ENCODE results near the gene CA6. TPM values are rescaled to one million over a fixed set of nuclear protein-coding genes. Genes with fewer than 3 reads are reported as not detected.

The CA6 gene
- total RNA-seq, 1 experiment from 2014 or later, result not detected

GRCh38 chr1:8938232-8938999 lies 7.3 kb upstream of the CA6 start:
- DNase-seq (ENCODE audit: low read depth, low spot score) (no peak), ATAC-seq (no peak)
- H3K27me3 ChIP-seq (ENCODE audit: control insufficient read depth, insufficient read depth, low read length), result no peaks in the 10 kb centered on the region
- BruUV-seq (replicated peaks), result no TSS peak
- TF ChIP-seq TCF7L2 (IDR thresholded peaks at IDR 0.05; ENCODE audit: low read depth, low read length), result 0 out of 2 replicates have a peak, but pooled peaks have one; percentile 21
- TF ChIP-seq CTCF (IDR thresholded peaks at IDR 0.05), result no peak
- no peak overlapping the region for H3K27ac ChIP-seq (ENCODE audit: low read length)
- in situ Hi-C loops (cut with HindIII; ENCODE audit: low pct_unique_long_range_greater_than_20kb, low sequenced_read_pairs), result no loop called here
- POLR2A ChIA-PET, result interaction anchor here (0.6 kb wide), 1 partner anchor 933 kb away, joined by 3 read pairs; no protein-coding TSS in a partner anchor
- H3K9me3 ChIP-seq (ENCODE audit: control insufficient read depth, insufficient read depth, low read depth, low read length), result peaks cover 3% of the 10 kb centered on the region; the same call in 1 of the 2 replicates
- H3K4me1 ChIP-seq (ENCODE audit: control insufficient read depth, insufficient read depth, low read length), result peaks cover 10% of the 10 kb centered on the region
- intact Hi-C loops (cut with micrococcal nuclease; ENCODE audit: unreplicated experiment), result no loop called here
- H3K36me3 ChIP-seq (ENCODE audit: control insufficient read depth, insufficient read depth, low read length), result no peaks in the 10 kb centered on the region
- no peak overlapping the region for H3K4me3 ChIP-seq (ENCODE audit: low read depth in 2 of 2, low read length in 2 of 2)
- CTCF ChIA-PET, result interaction anchor here (1.4 kb wide), 1 partner anchor 66 kb away, joined by 3 read pairs; no protein-coding TSS in a partner anchor

- Histone ChIP-seq H3K27me3 (ENCODE audit: control insufficient read depth, insufficient read depth, low read length) (no peaks in the 10 kb centered on the region), H3K4me1 (ENCODE audit: control insufficient read depth, insufficient read depth, low read length) (peaks cover 14% of the 10 kb centered on the region), H3K9me3 (ENCODE audit: control insufficient read depth, insufficient read depth, low read depth, low read length) (peaks cover 3% of the 10 kb centered on the region; the same call in 1 of the 2 replicates), H3K4me3 (ENCODE audit: low read depth in 2 of 2, low read length in 2 of 2) (no peak overlapping the region), H3K36me3 (ENCODE audit: control insufficient read depth, insufficient read depth, low read length) (no peaks in the 10 kb centered on the region), H3K27ac (ENCODE audit: low read length) (no peak overlapping the region)
- no TSS peak for BruUV-seq (replicated peaks)
- intact Hi-C loops (cut with micrococcal nuclease; ENCODE audit: unreplicated experiment) (no loop called here), in situ Hi-C loops (cut with HindIII; ENCODE audit: low pct_unique_long_range_greater_than_20kb, low sequenced_read_pairs) (no loop called here)
- DNase-seq (ENCODE audit: low read depth, low spot score) (no peak), ATAC-seq (no peak)
- CTCF ChIA-PET, result no interaction called here
- POLR2A ChIA-PET, result interaction anchor here (0.6 kb wide), 1 partner anchor 934 kb away, joined by 3 read pairs; no protein-coding TSS in a partner anchor
- TF ChIP-seq CTCF (IDR thresholded peaks at IDR 0.05) (no peak), TCF7L2 (IDR thresholded peaks at IDR 0.05; ENCODE audit: low read depth, low read length) (no peak), POLR2AphosphoS5 (IDR thresholded peaks at IDR 0.05; ENCODE audit: low read depth, low read length) (no peak), SIN3A (IDR thresholded peaks at IDR 0.05; ENCODE audit: borderline replicate concordance, insufficient read depth, low read depth, low read length) (no peak)
- TF ChIP-seq, protein P1, sequence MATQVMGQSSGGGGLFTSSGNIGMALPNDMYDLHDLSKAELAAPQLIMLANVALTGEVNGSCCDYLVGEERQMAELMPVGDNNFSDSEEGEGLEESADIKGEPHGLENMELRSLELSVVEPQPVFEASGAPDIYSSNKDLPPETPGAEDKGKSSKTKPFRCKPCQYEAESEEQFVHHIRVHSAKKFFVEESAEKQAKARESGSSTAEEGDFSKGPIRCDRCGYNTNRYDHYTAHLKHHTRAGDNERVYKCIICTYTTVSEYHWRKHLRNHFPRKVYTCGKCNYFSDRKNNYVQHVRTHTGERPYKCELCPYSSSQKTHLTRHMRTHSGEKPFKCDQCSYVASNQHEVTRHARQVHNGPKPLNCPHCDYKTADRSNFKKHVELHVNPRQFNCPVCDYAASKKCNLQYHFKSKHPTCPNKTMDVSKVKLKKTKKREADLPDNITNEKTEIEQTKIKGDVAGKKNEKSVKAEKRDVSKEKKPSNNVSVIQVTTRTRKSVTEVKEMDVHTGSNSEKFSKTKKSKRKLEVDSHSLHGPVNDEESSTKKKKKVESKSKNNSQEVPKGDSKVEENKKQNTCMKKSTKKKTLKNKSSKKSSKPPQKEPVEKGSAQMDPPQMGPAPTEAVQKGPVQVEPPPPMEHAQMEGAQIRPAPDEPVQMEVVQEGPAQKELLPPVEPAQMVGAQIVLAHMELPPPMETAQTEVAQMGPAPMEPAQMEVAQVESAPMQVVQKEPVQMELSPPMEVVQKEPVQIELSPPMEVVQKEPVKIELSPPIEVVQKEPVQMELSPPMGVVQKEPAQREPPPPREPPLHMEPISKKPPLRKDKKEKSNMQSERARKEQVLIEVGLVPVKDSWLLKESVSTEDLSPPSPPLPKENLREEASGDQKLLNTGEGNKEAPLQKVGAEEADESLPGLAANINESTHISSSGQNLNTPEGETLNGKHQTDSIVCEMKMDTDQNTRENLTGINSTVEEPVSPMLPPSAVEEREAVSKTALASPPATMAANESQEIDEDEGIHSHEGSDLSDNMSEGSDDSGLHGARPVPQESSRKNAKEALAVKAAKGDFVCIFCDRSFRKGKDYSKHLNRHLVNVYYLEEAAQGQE (IDR thresholded peaks at IDR 0.05; ENCODE audit: insufficient read depth in 1 of 2, low read depth in 2 of 2, low read length in 1 of 2), result no peak
Measured at GRCh38 chr1:8939000-8939265, 6.7 kb upstream of the CA6 start.
